ENCODE results near the gene TNRC18. TPM values are rescaled to one million over a fixed set of nuclear protein-coding genes. Genes with fewer than 3 reads are reported as not detected.
"Not testable (repeated sequence)": the region's sequence is repeated elsewhere in the genome, so short reads cannot be mapped to it uniquely, and the experiment has no call there.

Gene TNRC18
- total RNA-seq, 4 donors from 2014 or later: 87.6 to 218 (median 124) TPM

DNA sequence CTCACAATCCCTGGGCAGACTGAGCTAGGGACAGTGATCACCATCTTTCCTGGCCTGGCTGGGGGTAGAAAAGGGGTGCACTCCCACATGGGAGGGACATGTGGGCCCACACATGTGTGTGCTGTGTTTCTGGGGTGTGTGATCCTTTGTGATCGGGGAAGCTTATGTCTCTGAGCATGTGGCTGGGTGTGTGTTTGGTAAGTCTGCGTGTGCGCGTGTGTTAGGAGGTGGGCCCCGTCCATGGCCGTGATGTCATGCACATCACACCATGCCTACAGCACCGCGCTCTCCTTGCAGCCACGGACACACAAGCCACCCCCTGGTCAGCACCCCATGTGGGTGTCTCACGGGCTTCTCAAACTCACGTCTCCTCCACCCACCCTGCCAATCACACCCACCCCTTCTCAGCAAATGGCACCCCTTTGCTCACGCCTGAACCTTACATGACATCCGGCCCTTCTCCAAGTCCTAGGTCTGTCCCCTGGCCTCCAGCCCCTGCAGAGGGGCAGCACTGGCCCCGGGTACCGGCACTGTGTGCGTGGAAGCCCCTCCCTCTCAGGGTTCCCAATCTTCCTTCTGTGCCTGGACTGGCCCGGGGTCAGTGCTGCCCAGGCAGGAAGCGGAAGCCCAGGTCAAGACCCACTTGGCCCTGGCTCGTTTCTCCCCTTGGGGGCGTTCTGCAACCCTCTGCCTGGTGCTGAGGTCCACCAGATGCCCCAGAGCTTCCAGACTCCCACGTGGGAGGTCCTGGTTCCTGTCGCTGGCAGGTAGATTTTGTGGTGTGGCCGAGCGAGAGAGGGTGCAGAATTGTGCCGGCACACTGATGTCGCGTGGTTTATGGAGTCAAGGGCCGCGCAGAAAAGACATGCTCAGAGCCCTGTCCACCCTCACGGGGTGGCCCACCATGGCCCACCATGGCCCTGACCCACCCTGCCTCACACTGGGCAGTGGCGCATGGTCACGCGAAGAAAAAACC lies 128.3 kb downstream of the TNRC18 start:
- no peak for ATAC-seq
- no peak for TF ChIP-seq POLR2A (IDR thresholded peaks at IDR 0.05)
- no peak for TF ChIP-seq POLR2AphosphoS5 (IDR thresholded peaks at IDR 0.05)
- no peak for TF ChIP-seq EP300 (IDR thresholded peaks at IDR 0.05)
- TF ChIP-seq, protein P1, sequence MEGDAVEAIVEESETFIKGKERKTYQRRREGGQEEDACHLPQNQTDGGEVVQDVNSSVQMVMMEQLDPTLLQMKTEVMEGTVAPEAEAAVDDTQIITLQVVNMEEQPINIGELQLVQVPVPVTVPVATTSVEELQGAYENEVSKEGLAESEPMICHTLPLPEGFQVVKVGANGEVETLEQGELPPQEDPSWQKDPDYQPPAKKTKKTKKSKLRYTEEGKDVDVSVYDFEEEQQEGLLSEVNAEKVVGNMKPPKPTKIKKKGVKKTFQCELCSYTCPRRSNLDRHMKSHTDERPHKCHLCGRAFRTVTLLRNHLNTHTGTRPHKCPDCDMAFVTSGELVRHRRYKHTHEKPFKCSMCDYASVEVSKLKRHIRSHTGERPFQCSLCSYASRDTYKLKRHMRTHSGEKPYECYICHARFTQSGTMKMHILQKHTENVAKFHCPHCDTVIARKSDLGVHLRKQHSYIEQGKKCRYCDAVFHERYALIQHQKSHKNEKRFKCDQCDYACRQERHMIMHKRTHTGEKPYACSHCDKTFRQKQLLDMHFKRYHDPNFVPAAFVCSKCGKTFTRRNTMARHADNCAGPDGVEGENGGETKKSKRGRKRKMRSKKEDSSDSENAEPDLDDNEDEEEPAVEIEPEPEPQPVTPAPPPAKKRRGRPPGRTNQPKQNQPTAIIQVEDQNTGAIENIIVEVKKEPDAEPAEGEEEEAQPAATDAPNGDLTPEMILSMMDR (IDR thresholded peaks at IDR 0.05): no peak
- H3K4me3 ChIP-seq: no peak overlapping the region
- no peaks in the 10 kb centered on the region for H3K9me3 ChIP-seq
- H3K27ac ChIP-seq: no peak overlapping the region
- WGBS, 2 donors (ENCODE audit: low coverage in 1 of 2): 100% methylated on average over 1 of the region's 33 CpGs; no CpG with 5 or more reads in 1 of the 2 donors
- peaks cover 24% of the 10 kb centered on the region for H3K27me3 ChIP-seq
- H3K36me3 ChIP-seq: no peaks in the 10 kb centered on the region
- H3K4me1 ChIP-seq: peaks cover 0 to 5% (median 0%) of the 10 kb centered on the region in 3 donors

DNA sequence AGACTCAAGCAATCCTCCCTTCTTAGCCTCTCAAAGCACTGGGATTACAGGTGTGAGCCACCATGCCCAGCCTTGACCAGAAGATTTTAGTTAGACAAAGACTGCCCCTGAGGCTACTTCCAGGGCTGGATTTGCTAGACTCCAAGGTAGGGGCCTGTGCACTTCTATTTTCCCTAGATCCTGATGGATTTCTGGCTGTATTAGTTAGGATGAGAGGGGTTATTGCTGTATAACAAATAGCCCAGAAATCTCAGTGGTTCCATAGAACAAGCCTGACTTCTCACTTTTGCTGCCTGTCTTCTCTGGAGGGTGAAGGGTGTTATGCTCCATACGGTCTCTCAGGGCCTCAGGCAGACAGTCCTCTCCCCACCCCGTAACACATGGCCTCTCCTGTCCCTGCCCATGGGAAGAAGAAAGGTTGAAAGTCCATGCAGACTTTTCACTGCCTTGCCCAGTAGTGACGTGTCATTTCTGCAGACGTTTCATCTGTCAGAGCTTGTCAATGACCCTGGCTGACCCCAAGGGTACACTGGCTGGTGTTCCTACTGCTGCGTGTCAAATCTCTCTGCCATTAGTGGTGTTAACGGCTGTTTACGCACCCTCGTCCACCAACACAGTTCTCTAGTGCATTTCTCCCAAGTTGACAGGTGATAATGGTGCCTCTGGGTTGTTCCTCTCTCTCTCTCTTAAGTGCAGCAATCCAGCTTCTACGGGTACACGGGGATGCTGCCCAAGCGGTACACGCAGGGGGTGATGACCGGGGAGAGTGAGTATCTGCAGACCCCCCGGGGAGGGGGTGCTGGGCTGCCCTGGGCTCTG lies 129.3 kb downstream of the TNRC18 start:
- WGBS, 2 donors (ENCODE audit: low coverage in 1 of 2): 87 to 92% methylated on average over 2 to 3 of the region's 14 CpGs
- TF ChIP-seq, protein P1 (IDR thresholded peaks at IDR 0.05): no peak
- TF ChIP-seq EP300 (IDR thresholded peaks at IDR 0.05) (no peak), POLR2A (IDR thresholded peaks at IDR 0.05) (no peak), POLR2AphosphoS5 (IDR thresholded peaks at IDR 0.05) (no peak)
- ATAC-seq: no peak

DNA sequence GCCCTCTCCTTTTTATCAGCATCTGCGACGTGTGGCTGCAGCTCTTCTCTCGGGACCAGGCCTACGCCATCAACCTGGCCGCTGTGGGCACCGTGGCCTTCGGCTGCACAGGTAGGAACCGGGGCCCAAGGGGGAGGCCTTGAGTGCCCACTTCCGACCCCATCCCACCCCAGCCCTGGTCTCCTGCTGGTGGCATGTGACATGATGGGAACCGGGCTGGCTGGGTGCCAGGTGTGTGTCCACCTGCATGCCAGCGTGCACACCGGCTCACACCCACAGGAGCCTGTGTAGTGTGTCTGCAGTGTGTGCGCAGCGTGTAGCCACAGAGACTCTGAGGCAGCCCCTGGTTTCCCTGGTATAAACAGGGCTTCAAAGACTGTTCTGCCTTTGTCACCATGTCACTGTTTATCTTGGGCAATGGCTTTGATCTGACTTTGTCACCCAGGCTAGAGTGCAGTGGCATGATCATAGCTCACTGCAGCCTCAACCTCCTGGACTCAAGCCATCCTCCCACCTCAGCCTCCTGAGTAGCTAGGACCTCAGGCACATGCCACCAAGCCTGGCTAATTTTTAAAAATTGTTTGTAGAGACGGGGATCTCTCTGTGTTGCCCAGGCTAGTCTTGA lies 131.8 kb downstream of the TNRC18 start:
- WGBS, 2 donors (ENCODE audit: low coverage in 1 of 2): 46 to 100% methylated on average over 2 to 4 of the region's 15 CpGs
- ATAC-seq, H3K27me3 ChIP-seq: not testable (repeated sequence)

More for the DNA sequence above, 129.3 kb downstream of the TNRC18 start:
- peaks cover 24% of the 10 kb centered on the region for H3K27me3 ChIP-seq
- H3K27ac ChIP-seq: no peak overlapping the region
- H3K36me3 ChIP-seq: no peaks in the 10 kb centered on the region
- H3K4me1 ChIP-seq: peaks cover 0 to 5% (median 0%) of the 10 kb centered on the region in 3 donors
- no peaks in the 10 kb centered on the region for H3K9me3 ChIP-seq
- no peak overlapping the region for H3K4me3 ChIP-seq

GRCh38 chr7:5291301-5291700 lies 132.3 kb downstream of the TNRC18 start:
- Histone ChIP-seq H3K27me3 (peaks cover 2% of the 10 kb centered on the region), H3K4me1 (no peaks in the 10 kb centered on the region), H3K4me3 (no peak overlapping the region), H3K36me3 (no peaks in the 10 kb centered on the region), H3K27ac (no peak overlapping the region), H3K9me3 (no peaks in the 10 kb centered on the region)
- WGBS, 2 donors (ENCODE audit: low coverage in 1 of 2): 85% methylated on average over 4 of the region's 8 CpGs; no CpG with 5 or more reads in 1 of the 2 donors
- ATAC-seq: no peak
- no peak for TF ChIP-seq EP300 (IDR thresholded peaks at IDR 0.05)
- TF ChIP-seq POLR2A (IDR thresholded peaks at IDR 0.05): no peak
- TF ChIP-seq, protein P1 (IDR thresholded peaks at IDR 0.05): no peak
- TF ChIP-seq POLR2AphosphoS5 (IDR thresholded peaks at IDR 0.05): no peak

More for the DNA sequence above, 131.8 kb downstream of the TNRC18 start:
- not testable (repeated sequence) for H3K4me1 ChIP-seq, H3K36me3 ChIP-seq, H3K27ac ChIP-seq, H3K4me3 ChIP-seq, H3K9me3 ChIP-seq

GRCh38 chr7:5289355-5289754 lies 134.3 kb downstream of the TNRC18 start:
- no peak overlapping the region for H3K4me3 ChIP-seq
- H3K4me1 ChIP-seq: peaks cover 0 to 5% (median 0%) of the 10 kb centered on the region in 3 donors
- 78 to 92% methylated on average over 3 to 7 of the region's 7 CpGs for WGBS, 2 donors (ENCODE audit: low coverage in 1 of 2)
- ATAC-seq: no peak
- no peaks in the 10 kb centered on the region for H3K27me3 ChIP-seq
- TF ChIP-seq EP300 (IDR thresholded peaks at IDR 0.05) (no peak), POLR2AphosphoS5 (IDR thresholded peaks at IDR 0.05) (no peak), POLR2A (IDR thresholded peaks at IDR 0.05) (no peak)
- TF ChIP-seq, protein P1 (IDR thresholded peaks at IDR 0.05): no peak
- H3K36me3 ChIP-seq: no peaks in the 10 kb centered on the region
- H3K27ac ChIP-seq: no peak overlapping the region
- H3K9me3 ChIP-seq: no peaks in the 10 kb centered on the region

- peaks cover 0 to 11% (median 1%) of the 10 kb centered on the region in 3 donors for H3K4me1 ChIP-seq
- H3K9me3 ChIP-seq, ATAC-seq, H3K27me3 ChIP-seq, H3K27ac ChIP-seq, H3K36me3 ChIP-seq, H3K4me3 ChIP-seq: not testable (repeated sequence)
- WGBS, 2 donors (ENCODE audit: low coverage in 1 of 2): no CpG with 5 or more reads among the region's 8 CpGs
Measured at GRCh38 chr7:5288560-5288959, 135.1 kb downstream of the TNRC18 start.
